WERI-Rb-1 (cell line): Measurements from ENCODE around the gene NEK1.
"Not testable (repeated sequence)": the region's sequence is repeated elsewhere in the genome, so short reads cannot be mapped to it uniquely, and the experiment has no call there.

Experiments
- DNase-seq: peaks from one replicate; pipeline ENCODE4 v3.0.0-alpha.2; 2020
- H3K27ac ChIP-seq: fragments of 250-450 bp; sonication (Bioruptor Pico); 2 replicates; pipeline ENCODE4 v1.5.1; 2020; ENCODE audit warnings: mild to moderate bottlenecking, moderate library complexity
- H3K27me3 ChIP-seq: fragments of 250-450 bp; sonication (Bioruptor Pico); 2 replicates; pipeline ENCODE4 v1.5.1; 2021; ENCODE audit warnings: mild to moderate bottlenecking, low read depth, moderate library complexity; ENCODE audit not compliant: insufficient read depth, severe bottlenecking
- H3K36me3 ChIP-seq: fragments of 250-450 bp; sonication (Bioruptor Pico); 2 replicates; pipeline ENCODE4 v1.5.1; 2020; ENCODE audit warnings: mild to moderate bottlenecking, moderate library complexity
- H3K4me3 ChIP-seq: 2 replicates; pipeline ENCODE4 v1.5.1; 2011; ENCODE audit warnings: low read depth, mild to moderate bottlenecking, control low read depth, low read length
- H3K9me3 ChIP-seq: fragments of 250-450 bp; sonication (Bioruptor Pico); 2 replicates; pipeline ENCODE4 v1.5.1; 2021; ENCODE audit warnings: mild to moderate bottlenecking, moderate library complexity; ENCODE audit not compliant: severe bottlenecking
- TF ChIP-seq, protein P1 (sequence below): IDR thresholded peaks from 2 replicates; pipeline ENCODE4 v1.5.1; 2011; ENCODE audit warnings: low read depth, mild to moderate bottlenecking, control low read depth, inconsistent platforms, low read length

The NEK1 gene

GRCh38 chr4:169530048-169530447 is 82.3 kb downstream of the NEK1 start:
- Histone ChIP-seq H3K9me3 (no peaks in the 10 kb centered on the region), H3K36me3 (peaks cover 7% of the 10 kb centered on the region), H3K27ac (no peak overlapping the region), H3K27me3 (no peaks in the 10 kb centered on the region), H3K4me3 (no peak overlapping the region)
- TF ChIP-seq, protein P1, sequence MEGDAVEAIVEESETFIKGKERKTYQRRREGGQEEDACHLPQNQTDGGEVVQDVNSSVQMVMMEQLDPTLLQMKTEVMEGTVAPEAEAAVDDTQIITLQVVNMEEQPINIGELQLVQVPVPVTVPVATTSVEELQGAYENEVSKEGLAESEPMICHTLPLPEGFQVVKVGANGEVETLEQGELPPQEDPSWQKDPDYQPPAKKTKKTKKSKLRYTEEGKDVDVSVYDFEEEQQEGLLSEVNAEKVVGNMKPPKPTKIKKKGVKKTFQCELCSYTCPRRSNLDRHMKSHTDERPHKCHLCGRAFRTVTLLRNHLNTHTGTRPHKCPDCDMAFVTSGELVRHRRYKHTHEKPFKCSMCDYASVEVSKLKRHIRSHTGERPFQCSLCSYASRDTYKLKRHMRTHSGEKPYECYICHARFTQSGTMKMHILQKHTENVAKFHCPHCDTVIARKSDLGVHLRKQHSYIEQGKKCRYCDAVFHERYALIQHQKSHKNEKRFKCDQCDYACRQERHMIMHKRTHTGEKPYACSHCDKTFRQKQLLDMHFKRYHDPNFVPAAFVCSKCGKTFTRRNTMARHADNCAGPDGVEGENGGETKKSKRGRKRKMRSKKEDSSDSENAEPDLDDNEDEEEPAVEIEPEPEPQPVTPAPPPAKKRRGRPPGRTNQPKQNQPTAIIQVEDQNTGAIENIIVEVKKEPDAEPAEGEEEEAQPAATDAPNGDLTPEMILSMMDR, result no peak
- no peak for DNase-seq

DNA sequence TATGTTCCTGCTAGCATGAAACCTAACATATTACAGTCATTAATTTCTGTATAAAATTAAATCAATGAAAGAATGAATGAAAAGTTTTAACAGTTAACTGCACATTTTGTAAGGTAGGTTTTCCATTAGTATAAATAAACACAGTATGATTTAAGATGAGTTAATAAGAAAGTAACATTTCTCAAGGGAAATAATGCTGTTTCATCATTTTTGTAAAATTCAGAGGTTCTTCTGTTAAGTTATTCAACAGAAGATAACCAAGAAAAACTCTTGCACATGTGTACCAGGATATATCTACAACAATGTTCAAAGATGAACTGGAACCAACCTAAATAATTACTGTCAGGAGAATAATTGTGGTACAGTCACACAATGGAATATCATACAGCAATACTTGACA is 88.6 kb downstream of the NEK1 start:
- Histone ChIP-seq H3K27ac (no peak overlapping the region), H3K4me3 (no peak overlapping the region), H3K36me3 (0 out of 2 replicates have a peak, but pooled peaks cover 2% of the 10 kb centered on the region), H3K27me3 (no peaks in the 10 kb centered on the region), H3K9me3 (no peaks in the 10 kb centered on the region)
- DNase-seq, result no peak
- TF ChIP-seq, protein P1, result no peak

- H3K4me3 ChIP-seq, result no peak overlapping the region
- TF ChIP-seq, protein P1, result no peak
- DNase-seq, result no peak
- no peak overlapping the region for H3K27ac ChIP-seq
- no peaks in the 10 kb centered on the region for H3K27me3 ChIP-seq
- peaks cover 3% of the 10 kb centered on the region; the same call in 1 of the 2 replicates for H3K36me3 ChIP-seq
- no peaks in the 10 kb centered on the region for H3K9me3 ChIP-seq
Observed at GRCh38 chr4:169510617-169511016, 101.8 kb downstream of the NEK1 start.

GRCh38 chr4:169506903-169507302 is 105.5 kb downstream of the NEK1 start:
- Histone ChIP-seq H3K9me3 (peaks cover 5% of the 10 kb centered on the region), H3K36me3 (peaks cover 13% of the 10 kb centered on the region), H3K27ac (no peak overlapping the region), H3K4me3 (no peak overlapping the region), H3K27me3 (no peaks in the 10 kb centered on the region)
- DNase-seq, result no peak
- TF ChIP-seq, protein P1, result no peak

DNA sequence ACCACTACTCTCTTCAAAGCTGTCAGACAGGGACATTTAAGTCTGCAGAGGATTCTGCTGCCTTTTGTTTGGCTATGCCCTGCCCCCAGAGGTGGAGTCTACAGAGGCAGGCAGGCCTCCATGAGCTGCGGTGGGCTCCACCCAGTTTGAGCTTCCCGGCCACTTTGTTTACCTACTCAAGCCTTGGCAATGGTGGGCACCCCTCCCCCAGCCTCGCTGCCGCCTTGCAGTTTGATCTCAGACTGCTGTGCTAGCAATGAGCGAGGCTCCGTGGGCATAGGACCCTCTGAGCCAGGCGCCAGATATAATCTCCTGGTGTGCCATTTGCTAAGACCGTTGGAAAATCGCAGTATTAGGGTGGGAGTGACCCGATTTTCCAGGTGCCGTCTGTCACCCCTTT is 112.5 kb downstream of the NEK1 start:
- not testable (repeated sequence) for H3K9me3 ChIP-seq, H3K27me3 ChIP-seq, DNase-seq, H3K4me3 ChIP-seq, H3K27ac ChIP-seq
- H3K36me3 ChIP-seq, result peaks cover 16% of the 10 kb centered on the region

DNA sequence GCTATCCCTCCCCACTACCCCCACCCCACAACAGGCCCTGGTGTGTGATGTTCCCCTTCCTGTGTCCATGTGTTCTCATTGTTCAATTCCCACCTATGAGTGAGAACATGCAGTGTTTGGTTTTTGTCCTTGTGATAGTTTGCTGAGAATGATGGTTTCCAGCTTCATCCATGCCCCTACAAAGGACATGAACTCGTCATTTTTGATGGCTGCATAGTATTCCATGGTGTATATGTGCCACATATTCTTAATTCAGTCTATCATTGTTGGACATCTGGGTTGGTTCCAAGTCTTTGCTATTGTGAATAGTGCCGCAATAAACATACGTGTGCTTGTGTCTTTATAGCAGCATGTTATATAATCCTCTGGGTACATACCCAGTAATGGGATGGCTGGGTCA is 118.1 kb downstream of the NEK1 start:
- DNase-seq, H3K27me3 ChIP-seq, H3K36me3 ChIP-seq, H3K27ac ChIP-seq, H3K4me3 ChIP-seq, H3K9me3 ChIP-seq: not testable (repeated sequence)

- no peak overlapping the region for H3K27ac ChIP-seq
Observed at GRCh38 chr4:169493164-169493524, 119.2 kb downstream of the NEK1 start.

More at GRCh38 chr4:169493164-169493524, 119.2 kb downstream of the NEK1 start:
- H3K27me3 ChIP-seq, result no peaks in the 10 kb centered on the region
- DNase-seq, result no peak
- no peak overlapping the region for H3K4me3 ChIP-seq
- 0 out of 2 replicates have a peak, but pooled peaks cover 4% of the 10 kb centered on the region for H3K36me3 ChIP-seq
- TF ChIP-seq, protein P1, result no peak
- peaks cover 3% of the 10 kb centered on the region for H3K9me3 ChIP-seq
